Left cardiac atrium (tissue), 4 donors: Measurements from ENCODE around the gene SIPA1L2. TPM values are rescaled to one million over a fixed set of nuclear protein-coding genes. Genes with fewer than 3 reads are reported as not detected.

Experiments used
- ATAC-seq, 2 donors: fragments of 200-7000 bp; cut with Tn5 transposase; one replicate each; pipeline ENCODE4 v1.9.1; 2020; ENCODE audit warnings: mild to moderate bottlenecking in 2 of 2, moderate library complexity in 2 of 2
- DNase-seq: peaks from one replicate; pipeline ENCODE4 v3.0.0-alpha.2; 2020
- intact Hi-C, 2 donors: fragments of 100-400 bp; cut with DNase I; formaldehyde crosslinking; loops; one replicate each; pipeline versions ENCODE4 v1.14.1 to v1.15.1; 2022 to 2023
- total RNA-seq, 2 donors: library from RNA; stranded (reverse); fragmentation: NEBNext Ultra II Directional; extraction: Animal tissue kit (Norgen Biotek cat#: 25700); gene quantifications; one replicate each; pipeline ENCODE4 v1.2.1, GENCODE V29; 2021
- donor health status: DM: no; HTN: yes; CAD: no.
- donor health status: DM: no; HTN: yes; CAD: no; lungs with severe emphysema.
- donor health status: DM: yes; HTN: yes; CAD: no.
- donor health status: Dilated cardiomyopathy.

SIPA1L2 gene
- total RNA-seq, 2 donors from 2014 or later, result 42.3 to 57.1 TPM

DNA sequence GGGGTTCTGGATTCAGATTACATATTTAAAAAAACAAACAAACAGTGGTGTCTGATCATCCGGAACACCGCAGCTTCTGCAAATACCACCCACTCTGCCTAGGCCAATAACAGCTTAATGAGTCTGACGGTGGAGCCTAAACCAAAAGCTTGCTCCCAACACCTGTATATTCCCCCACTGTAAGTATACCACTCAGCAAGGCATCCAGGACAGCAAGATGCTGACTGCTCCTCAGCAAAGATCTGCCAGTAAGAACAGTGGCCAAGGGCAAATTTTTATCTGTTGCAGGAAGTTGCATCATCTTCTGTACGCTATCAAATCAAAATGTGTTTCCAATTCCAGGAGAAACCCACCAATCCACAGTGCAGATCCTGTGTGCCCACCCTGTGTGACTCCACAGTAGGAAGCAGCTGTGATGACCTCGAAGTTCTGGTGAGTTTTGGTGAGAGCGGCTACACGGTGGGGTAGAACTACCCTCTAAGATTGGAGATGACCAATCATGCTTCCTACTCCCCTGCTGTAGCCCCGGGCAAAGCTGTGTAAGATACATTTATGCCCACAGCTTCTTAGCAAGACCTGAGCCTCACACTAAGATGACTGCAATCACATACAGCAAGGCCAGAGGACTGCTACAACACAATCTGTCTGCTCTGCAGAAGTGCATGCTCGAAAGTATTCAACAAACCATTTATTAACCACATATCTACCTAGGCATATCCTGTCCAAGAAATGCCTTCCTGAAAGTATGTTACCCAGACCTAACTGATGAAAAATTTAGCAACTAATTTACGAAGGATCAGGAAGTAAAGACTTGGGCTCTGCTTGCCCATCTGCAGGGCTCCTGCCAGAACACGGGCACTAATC lies 30.5 kb downstream of the SIPA1L2 start:
- intact Hi-C loops, result no loop called here
- ATAC-seq, result peak in 1 of 2 donors; percentile 14

DNA sequence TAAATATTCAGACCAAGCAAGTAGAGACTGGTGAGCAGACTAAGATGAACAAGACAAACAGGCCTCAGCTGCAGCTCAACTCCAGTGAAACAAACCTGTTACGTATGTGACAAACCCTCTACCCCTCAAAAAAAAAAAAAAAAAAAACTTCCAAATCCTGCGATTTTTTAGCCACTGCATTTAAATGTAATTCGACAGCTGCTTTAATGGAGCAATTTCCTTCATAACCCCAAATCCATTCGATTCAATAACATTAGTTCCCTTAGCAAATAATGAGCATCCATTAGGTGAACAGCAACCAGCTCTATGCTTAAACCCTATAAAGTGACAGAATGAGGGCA lies 31.1 kb downstream of the SIPA1L2 start:
- ATAC-seq (no peak), DNase-seq (no peak)
- intact Hi-C loops, result no loop called here

More for the DNA sequence above, 30.5 kb downstream of the SIPA1L2 start:
- DNase-seq, result no peak

DNA sequence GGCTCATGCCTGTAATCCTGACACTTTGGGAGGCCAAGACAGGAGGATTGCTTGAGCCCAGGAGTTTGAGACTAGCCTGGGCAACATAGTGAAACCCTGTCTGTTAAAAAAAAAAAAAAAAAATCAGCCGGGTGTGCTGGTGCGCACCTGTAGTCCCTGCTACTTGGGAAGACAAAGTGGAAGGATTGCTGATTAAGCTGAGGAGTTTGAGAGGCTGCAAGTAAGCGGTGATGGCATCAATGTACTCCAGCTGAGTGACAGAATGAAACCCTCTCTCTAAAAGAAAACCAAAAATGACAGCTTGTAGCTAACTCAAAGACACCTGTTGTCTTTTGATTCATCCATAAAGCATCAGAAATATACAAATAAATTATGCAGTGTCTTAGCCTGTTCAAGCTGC lies 31.8 kb downstream of the SIPA1L2 start:
- ATAC-seq, result no peak
- DNase-seq, result no peak
- intact Hi-C loops, result no loop called here

DNA sequence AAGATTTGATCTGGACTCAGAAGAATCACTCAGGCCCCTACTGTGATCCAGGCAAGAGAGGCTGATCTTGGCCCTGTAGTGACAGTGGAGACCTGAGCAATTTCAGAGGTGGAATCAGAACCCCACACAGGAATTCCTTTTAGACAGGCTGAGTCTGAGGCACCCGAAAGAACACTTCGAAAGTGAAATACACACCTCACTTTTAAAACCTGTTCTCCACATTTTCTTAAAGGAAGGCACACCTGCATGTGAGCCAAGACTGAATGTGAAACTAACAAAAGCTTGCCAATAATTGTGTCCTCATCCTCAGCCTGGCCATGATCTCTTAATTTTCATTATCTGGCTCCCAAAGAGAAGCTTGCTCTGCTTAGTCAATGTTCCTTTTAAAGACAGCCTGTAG lies 32.2 kb downstream of the SIPA1L2 start:
- intact Hi-C loops, result no loop called here
- DNase-seq (no peak), ATAC-seq (no peak)

DNA sequence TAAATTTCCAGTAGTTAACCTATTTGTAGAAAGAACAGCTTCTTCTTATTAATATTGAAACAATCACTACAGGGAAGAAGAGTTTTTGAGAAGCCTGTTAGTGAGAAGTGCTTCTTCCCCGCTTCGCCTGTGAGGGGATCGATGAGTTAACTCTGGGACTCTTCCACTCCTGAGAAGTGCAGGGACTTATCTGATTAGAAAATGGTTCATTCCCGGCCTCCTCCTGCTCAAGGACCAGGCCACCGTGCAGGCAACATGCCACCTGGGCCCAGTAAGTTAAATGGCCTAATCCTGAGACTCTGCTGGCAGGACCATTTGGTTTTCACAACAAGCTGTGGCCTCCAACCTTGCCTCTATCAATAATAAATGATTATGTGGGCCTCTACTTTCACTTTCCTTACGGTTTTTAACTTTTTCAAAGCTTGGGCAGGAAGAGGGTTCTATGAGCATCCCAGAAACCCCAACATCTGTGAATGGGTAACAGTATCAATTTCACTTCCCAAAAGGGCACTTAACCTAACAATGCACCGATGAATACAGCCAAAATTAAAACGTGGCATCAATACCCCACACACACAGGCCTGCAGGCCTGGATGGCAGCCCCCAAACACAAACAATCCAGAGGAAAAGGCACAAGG lies 33.1 kb downstream of the SIPA1L2 start:
- no peak for DNase-seq
- intact Hi-C loops, result no loop called here
- no peak for ATAC-seq

DNA sequence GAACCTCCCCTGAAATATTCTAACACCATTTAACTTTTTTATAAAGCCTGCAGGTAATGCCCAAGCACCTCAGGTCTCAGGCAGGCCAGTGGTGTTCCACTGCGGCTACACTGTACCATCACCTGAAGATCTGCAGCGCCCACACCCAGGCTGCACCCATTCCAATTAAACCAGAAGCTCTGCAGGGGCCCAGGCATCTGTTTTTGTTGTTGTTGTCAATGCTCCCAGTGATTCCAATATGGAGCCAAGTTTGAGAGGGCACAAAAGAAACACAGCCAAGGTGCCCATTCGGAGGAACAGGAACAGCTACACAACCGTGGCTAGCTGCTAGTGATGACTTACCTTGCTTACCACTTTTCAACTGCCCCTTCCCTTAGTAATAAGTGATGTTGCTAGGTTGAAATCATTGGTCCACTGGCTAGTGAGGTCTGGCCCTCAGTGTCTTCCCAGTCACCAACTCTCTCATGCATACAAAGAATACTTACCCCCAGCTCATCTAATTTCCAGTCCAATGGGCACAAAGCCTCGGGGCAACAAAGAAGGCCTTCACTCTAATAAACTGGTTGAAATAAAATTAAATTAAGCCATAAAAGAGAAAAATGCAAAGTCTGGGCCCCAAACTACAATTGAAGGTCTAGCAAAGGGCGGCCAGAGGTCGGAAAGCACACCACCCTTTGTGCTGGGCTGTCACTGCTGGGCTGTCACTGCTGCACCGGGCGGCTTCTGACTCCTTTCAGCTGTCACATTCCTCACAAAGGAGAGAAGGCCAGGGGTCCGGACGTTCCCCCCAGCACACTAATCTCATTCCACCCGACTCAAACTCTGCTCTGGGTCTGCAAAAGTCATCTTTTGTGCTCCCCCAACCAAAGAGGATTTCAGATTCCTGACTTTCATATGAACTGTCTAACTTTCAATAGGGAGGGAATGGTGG lies 34.9 kb downstream of the SIPA1L2 start:
- intact Hi-C loops, result no loop called here
- no peak for DNase-seq
- peak; percentile 33 to 62 for ATAC-seq

DNA sequence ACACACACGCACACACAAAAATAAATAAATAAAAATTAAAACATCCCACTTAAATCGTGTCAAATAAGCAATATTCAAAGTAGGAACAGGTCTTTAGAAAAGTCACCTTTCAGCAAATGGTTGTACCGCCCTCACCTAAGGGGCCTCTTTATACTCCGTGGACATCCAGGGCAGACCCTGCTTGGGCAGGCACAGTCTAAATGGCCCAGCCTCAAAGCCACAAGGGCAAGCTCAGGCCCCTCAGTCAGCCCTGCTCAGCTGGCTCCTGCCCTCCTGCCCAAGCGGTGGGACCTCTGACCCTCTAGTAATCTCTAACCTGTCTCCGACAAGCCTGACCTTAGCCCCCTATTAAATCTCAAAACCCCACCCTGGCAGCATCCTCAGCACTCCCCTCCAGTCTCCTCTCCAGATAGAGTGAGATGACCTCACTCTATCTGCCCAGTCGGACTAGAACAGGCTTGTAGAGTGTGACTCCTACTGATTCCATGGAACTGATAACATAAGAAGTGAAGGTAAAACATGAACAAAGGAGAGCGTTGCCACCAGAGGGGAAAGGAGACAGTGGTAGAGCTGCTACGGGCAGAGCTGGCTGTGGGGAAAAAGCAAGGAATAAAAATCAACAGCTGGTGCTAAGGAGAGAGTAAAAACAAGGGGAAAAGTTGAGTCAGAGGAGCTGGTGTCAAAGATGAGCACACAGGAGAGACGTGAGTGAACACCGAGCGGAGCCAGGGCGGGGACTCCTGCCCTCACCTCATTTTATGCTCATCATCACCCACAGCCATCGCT lies 36.0 kb downstream of the SIPA1L2 start:
- ATAC-seq (peak in 1 of 2 donors; percentile 68), DNase-seq (no peak)
- intact Hi-C loops, result no loop called here

DNA sequence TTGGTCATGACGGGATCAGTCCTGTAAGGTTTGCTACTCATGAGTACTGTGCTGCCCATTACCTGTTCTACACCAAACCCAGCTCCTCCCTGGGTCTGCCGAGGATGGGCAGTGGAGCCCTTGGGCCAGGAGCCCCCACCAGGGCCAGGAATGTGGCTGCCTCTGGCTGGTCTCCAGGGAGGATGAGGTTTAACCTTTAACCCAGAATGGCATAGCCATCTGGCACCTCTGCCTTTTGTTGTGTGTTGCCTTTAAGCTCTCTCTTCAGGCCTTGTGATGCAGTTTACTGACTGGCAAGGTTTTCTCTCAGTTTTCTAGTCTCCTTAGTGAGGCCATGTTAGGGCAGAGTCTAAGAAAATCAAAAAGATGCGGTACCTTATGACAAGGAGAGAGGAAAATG lies 38.6 kb downstream of the SIPA1L2 start:
- no peak for ATAC-seq
- intact Hi-C loops, result no loop called here
- DNase-seq, result no peak

DNA sequence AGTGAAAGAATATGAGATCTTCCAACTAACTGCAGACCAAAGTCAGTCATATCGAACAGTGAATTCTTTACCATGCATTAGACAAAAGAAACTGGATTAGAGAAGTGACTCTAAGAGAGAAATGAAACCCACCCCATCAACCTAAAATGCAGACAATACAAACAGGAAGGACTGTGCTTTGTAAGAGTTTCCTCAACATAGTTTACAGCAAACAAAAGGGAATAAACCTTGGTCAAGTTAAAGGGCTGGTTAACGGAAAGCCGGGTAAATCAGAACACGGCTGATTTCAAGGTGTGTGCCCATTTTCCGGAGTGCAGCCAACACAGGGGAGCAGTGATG lies 39.2 kb downstream of the SIPA1L2 start:
- ATAC-seq, result peak in 1 of 2 donors; percentile 5
- intact Hi-C loops, result no loop called here
- DNase-seq, result no peak

DNA sequence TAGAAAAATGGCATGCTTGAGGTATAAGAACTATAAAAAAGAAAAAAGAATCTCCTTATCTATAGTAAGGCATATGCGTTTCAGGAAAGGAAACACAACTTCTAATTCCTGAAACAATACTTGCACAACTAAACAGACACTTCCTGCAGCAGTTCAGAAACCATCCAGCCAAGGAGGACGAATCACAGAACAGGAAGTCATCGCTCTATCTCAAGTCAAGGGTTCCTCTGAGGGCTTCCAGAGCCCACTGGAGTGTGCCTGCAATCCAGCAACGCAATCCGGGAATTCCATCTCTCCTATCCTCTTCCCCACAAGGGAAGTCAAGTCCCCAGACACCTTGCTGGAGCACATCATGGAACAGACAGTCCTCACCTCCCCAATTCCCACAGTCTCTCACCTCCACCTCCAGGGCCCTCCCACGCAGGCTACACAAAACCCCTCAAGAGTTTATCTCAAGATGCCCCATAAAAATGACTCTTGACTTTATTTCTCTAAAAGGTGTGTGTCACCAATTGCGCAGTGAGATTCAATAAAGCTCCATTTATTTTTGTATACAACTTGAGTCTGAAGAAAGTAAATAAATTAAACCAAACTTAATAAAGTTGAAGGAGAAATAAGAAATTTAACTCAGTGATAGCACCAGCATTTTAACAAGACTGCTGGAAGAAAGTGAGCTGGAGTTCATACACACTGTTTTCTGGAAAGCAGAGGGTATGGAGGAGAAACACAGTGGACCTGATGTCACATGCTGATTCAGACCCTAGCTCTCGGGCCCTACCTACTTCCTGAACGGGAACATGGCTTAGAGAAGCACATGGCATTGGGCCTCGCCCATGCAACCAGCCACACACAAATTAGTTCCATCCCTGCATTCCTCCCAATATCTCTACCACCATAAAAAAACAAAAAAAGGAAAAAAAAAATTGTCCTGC lies 39.9 kb downstream of the SIPA1L2 start:
- intact Hi-C loops, result no loop called here
- ATAC-seq (peak; percentile 62 to 70), DNase-seq (peak; percentile 41)

DNA sequence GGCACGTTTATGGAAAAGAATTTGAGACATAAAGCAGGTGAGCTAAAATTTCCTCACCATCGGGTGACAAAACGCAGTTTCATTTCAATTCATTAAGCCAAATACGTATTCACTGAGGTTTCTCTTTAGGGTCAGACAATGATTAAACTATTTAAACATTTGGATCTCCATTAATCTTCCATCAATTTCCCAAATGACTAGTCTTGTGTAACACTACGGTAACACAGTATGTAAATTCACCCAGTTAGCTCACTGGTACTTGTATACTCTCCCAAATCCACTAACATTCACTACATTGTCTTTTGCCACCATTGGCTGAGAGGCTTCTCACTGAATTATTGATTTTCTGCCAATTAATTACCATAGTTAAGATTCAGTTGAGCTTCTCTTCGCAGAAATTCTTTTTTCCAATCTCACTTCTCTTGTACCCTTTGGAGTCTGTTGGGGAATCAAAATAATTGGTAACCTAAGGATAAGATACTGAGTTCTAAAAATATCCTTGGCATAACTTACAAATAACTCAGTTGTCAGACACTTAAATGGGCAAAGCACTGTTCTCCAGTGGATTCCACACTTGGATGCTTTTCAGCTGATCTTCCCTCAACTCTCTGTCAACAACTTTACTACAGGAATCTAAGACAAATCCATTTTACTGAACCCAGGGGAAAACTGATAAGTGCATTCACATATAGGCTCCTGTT lies 40.7 kb downstream of the SIPA1L2 start:
- intact Hi-C loops, result no loop called here
- DNase-seq (no peak), ATAC-seq (peak; percentile 22 to 41)

DNA sequence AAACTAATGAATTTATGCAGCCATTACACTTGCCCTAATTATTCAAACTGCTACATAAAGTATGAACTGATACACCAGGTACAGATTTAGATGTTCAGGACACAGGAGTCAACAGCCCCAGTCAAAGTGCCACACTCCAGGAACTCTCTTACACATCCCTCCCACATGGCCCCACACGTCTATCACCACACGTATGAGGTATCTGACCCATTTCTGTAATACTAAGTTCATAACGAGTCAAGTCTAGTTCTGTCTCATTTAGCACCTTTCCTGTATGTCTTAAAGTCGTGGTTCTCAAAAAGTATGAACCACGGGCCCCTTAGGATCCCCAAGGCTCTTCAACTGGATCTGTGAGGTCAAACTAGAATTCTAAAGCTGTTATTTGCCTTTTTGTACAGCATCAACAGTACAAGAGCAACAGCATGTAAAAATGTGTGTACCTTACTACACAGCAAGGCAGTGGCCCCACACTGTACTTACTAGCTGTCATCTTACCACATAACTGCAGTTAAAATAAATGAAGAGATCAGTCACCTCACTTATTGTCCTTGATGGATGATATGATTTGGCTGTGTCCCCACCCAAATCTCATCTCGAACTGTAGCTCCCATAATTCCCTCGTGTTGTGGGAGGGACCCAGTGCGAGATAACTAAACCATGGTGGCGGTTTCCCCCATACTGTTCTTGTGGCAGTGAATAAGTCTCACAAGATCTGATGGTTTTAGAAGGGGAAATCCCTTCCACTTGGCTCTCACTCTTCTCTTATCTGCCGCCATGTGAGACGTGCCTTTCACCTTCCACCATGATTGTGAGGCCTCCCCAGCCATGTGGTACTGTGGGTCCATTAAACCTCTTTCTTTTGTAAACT lies 42.6 kb downstream of the SIPA1L2 start:
- no peak for ATAC-seq
- intact Hi-C loops, result no loop called here

DNA sequence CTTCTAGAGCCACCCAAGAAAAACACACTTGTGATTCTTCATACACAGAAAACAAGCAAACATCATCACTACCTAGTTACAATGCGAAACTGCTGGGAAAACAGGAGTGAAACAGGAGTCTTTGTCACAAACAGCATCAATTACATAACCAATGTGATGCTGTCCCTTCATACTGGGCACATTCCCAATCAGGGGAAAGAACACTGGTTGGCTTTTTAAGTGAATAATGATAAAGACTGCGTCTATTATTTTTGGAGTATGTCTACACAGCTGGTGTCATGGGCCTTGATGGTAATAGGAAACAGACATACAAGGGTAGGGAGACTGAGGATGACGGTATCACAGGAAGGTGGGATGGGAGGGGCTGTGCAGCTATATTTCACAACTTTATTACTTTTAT lies 43.3 kb downstream of the SIPA1L2 start:
- intact Hi-C loops, result no loop called here
- no peak for DNase-seq

More for the DNA sequence above, 42.6 kb downstream of the SIPA1L2 start:
- DNase-seq, result no peak

DNA sequence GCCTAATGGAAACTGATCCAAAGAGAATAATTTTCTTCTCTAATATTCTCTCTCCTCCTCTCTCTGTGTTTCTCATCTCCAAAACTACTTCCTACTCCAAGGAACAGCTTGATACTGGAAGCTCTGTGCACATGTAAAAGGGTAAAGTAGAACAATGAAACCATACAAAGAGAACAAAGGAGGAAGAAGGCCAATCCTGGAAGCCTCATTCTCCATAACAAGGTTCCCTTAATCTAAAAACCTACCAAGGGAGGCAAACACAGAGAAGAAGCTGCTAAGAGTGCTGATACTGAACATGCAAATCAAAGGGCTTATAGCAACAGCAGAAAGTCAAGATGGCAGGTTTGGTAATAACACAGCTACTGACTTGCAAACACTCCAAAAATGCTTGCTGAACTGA lies 44.4 kb downstream of the SIPA1L2 start:
- ATAC-seq, result no peak
- DNase-seq, result no peak
- intact Hi-C loops, result no loop called here

More for the DNA sequence above, 43.3 kb downstream of the SIPA1L2 start:
- ATAC-seq, result peak in 1 of 2 donors; percentile 29

DNA sequence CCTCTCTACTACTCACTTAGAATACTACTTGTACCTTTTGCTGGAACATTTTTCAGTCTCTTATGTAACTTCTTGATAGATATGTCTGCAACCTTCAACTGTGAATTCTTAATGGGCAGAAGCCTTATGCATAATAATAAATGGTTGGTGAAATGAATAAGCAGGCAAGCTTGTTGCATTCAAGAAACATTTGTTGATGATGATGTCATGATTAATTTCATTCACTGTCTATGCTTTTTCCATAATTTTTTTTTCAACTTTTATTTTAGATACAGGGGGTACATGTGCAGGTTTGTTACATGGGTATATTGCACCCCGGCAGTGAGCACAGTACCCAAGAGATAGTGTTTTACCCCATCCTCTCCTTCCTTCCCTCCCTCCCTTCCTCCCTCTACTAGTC lies 48.0 kb downstream of the SIPA1L2 start:
- ATAC-seq (no peak), DNase-seq (no peak)

More for the DNA sequence above, 48.0 kb downstream of the SIPA1L2 start:
- intact Hi-C loops, result no loop called here
